Fibroblast of lung (primary cell): Measurements from ENCODE around the gene PXDC1. TPM values are rescaled to one million over a fixed set of nuclear protein-coding genes. Genes with fewer than 3 reads are reported as not detected.
A peak's percentile ranks its signal among the peaks of the same experiment; 100 is the strongest.

Experiments used
- DNase-seq, 2 donors: peaks; one replicate each; pipeline versions ENCODE4 v3.0.0 to v3.0.0-alpha.2; 2010; ENCODE audit warnings: low read depth in 2 of 2
- H2AFZ ChIP-seq: 2 replicates; pipeline ENCODE4 v1.5.1; 2012; ENCODE audit warnings: low read length, control low read depth, inconsistent platforms
- H3K27ac ChIP-seq: 2 replicates; pipeline ENCODE4 v1.5.1; 2011; ENCODE audit warnings: low read length, control low read depth; ENCODE audit not compliant: insufficient read depth
- H3K27me3 ChIP-seq: 2 replicates; pipeline ENCODE4 v1.5.1; 2011; ENCODE audit warnings: mild to moderate bottlenecking, low read length; ENCODE audit not compliant: control insufficient read depth, insufficient read depth
- H3K36me3 ChIP-seq: 2 replicates; pipeline ENCODE4 v1.5.1; 2011; ENCODE audit warnings: low read length; ENCODE audit not compliant: control insufficient read depth, insufficient read depth
- H3K4me1 ChIP-seq: 2 replicates; pipeline ENCODE4 v1.5.1; 2011; ENCODE audit warnings: low read length; ENCODE audit not compliant: control insufficient read depth, insufficient read depth; ENCODE audit errors: extremely low read depth
- H3K4me2 ChIP-seq: 2 replicates; pipeline ENCODE4 v1.5.1; 2011; ENCODE audit warnings: low read length, control low read depth; ENCODE audit not compliant: insufficient read depth; ENCODE audit errors: extremely low read depth
- H3K4me3 ChIP-seq, 4 experiments: fragments of 200-600 bp in 1 of 4; sonication (generic) in 1 of 4; replicated peaks in 1 of 4; 2 replicates each; pipeline ENCODE4 v1.5.1; 2011 to 2016; ENCODE audit warnings: low read length in 4 of 4, low read depth in 3 of 4, mild to moderate bottlenecking in 3 of 4, control low read depth in 2 of 4, inconsistent platforms in 1 of 4, mixed read lengths in 1 of 4; ENCODE audit not compliant: insufficient read depth in 1 of 4; ENCODE audit errors: control extremely low read depth in 1 of 4
- H3K79me2 ChIP-seq: 2 replicates; pipeline ENCODE4 v1.5.1; 2012; ENCODE audit warnings: mild to moderate bottlenecking, low read length, inconsistent platforms; ENCODE audit not compliant: control insufficient read depth, insufficient read depth
- H3K9ac ChIP-seq: 2 replicates; pipeline ENCODE4 v1.5.1; 2011; ENCODE audit warnings: mild to moderate bottlenecking, low read length, control low read depth; ENCODE audit not compliant: insufficient read depth
- H3K9me3 ChIP-seq: 2 replicates; pipeline ENCODE4 v1.5.1; 2012; ENCODE audit warnings: low read depth, low read length; ENCODE audit not compliant: control insufficient read depth, insufficient read depth
- H4K20me1 ChIP-seq: 2 replicates; pipeline ENCODE4 v1.5.1; 2011; ENCODE audit warnings: low read length; ENCODE audit not compliant: control insufficient read depth, insufficient read depth; ENCODE audit errors: extremely low read depth
- CTCF ChIP-seq, 2 donors: IDR thresholded peaks in 1 of 2; conservative IDR thresholded peaks in 1 of 2; 1 replicate in 1 of 2; 2 replicates in 1 of 2; pipeline ENCODE4 v1.5.1; 2011 to 2012; ENCODE audit warnings: low read length in 2 of 2, control low read depth in 1 of 2, inconsistent platforms in 1 of 2, low read depth in 1 of 2, mild to moderate bottlenecking in 1 of 2
- EZH2 ChIP-seq: IDR thresholded peaks from 2 replicates; pipeline ENCODE4 v1.5.1; 2012; ENCODE audit warnings: low read length, control low read depth, mild to moderate bottlenecking; ENCODE audit errors: missing control alignments
- polyA plus RNA-seq, 2 donors: library from polyadenylated mRNA; depleted of rRNA in 1 of 2; stranded (reverse) in 1 of 2; unstranded in 1 of 2; fragments of >200 nt; gene quantifications; 2 replicates each; pipeline ENCODE4 v1.2.1, GENCODE V29; 2011 to 2012; ENCODE audit warnings: missing spikeins in 1 of 2
- total RNA-seq: library from RNA; depleted of rRNA; stranded (reverse); fragments of >200 nt; gene quantifications from 2 replicates; pipeline ENCODE4 v1.2.1, GENCODE V29; 2014

PXDC1 gene
- total and polyA plus RNA-seq, 2 donors (not counting 1 experiment from before 2014, with no cell fraction given): 30.3 to 52.7 TPM

GRCh38 chr6:3726421-3726820 is 25.1 kb downstream of the PXDC1 start:
- no peak overlapping the region for H3K27ac ChIP-seq
- no peaks in the 10 kb centered on the region for H3K9me3 ChIP-seq
- H4K20me1 ChIP-seq: peaks cover 2% of the 10 kb centered on the region
- H2AFZ ChIP-seq: no peak overlapping the region
- peaks cover 52% of the 10 kb centered on the region for H3K79me2 ChIP-seq
- DNase-seq: no peak
- no peak overlapping the region for H3K4me2 ChIP-seq
- no peak overlapping the region for H3K4me3 ChIP-seq
- no peaks in the 10 kb centered on the region for H3K4me1 ChIP-seq
- TF ChIP-seq EZH2: no peak
- TF ChIP-seq CTCF (conservative IDR thresholded peaks at IDR 0.05 in 1 of 2, IDR thresholded peaks at IDR 0.05 in 1 of 2; ENCODE audit: low read depth in 1 of 2, low read length in 2 of 2): no peak
- H3K36me3 ChIP-seq: peaks cover 26% of the 10 kb centered on the region
- no peak overlapping the region for H3K9ac ChIP-seq
- no peaks in the 10 kb centered on the region for H3K27me3 ChIP-seq

- Histone ChIP-seq H3K4me1 (no peaks in the 10 kb centered on the region), H3K4me3 (no peak overlapping the region), H3K79me2 (peaks cover 41% of the 10 kb centered on the region), H3K9ac (no peak overlapping the region), H2AFZ (no peak overlapping the region), H3K9me3 (no peaks in the 10 kb centered on the region), H3K27me3 (no peaks in the 10 kb centered on the region), H3K27ac (no peak overlapping the region), H3K4me2 (no peak overlapping the region), H3K36me3 (peaks cover 22% of the 10 kb centered on the region), H4K20me1 (no peaks in the 10 kb centered on the region)
- TF ChIP-seq CTCF (conservative IDR thresholded peaks at IDR 0.05 in 1 of 2, IDR thresholded peaks at IDR 0.05 in 1 of 2; ENCODE audit: low read depth in 1 of 2, low read length in 2 of 2) (no peak), EZH2 (no peak)
- no peak for DNase-seq
These were observed 26.1 kb downstream of the PXDC1 start for GRCh38 chr6:3725145-3726047.

GRCh38 chr6:3724451-3725144 is 26.9 kb downstream of the PXDC1 start:
- TF ChIP-seq CTCF (conservative IDR thresholded peaks at IDR 0.05 in 1 of 2, IDR thresholded peaks at IDR 0.05 in 1 of 2; ENCODE audit: low read depth in 1 of 2, low read length in 2 of 2) (no peak), EZH2 (no peak)
- no peaks in the 10 kb centered on the region for H3K9me3 ChIP-seq
- no peak overlapping the region for H3K4me2 ChIP-seq
- H3K4me1 ChIP-seq: no peaks in the 10 kb centered on the region
- no peaks in the 10 kb centered on the region for H4K20me1 ChIP-seq
- DNase-seq: peak in 1 of 2 donors; percentile 32
- H3K27ac ChIP-seq: no peak overlapping the region
- no peak overlapping the region for H3K9ac ChIP-seq
- peaks cover 22% of the 10 kb centered on the region for H3K36me3 ChIP-seq
- H3K27me3 ChIP-seq: no peaks in the 10 kb centered on the region
- no peak overlapping the region for H2AFZ ChIP-seq
- peaks cover 37% of the 10 kb centered on the region for H3K79me2 ChIP-seq
- no peak overlapping the region for H3K4me3 ChIP-seq
